Gastroesophageal sphincter (tissue), 4 donors: ENCODE measurements around the gene COA3. TPM values are rescaled to one million over a fixed set of nuclear protein-coding genes. Genes with fewer than 3 reads are reported as not detected.

Experiments used
- ATAC-seq: fragments of 150-250 bp; one replicate; pipeline ENCODE4 v1.9.1; 2016; ENCODE audit warnings: mild to moderate bottlenecking, moderate library complexity
- H3K27ac ChIP-seq, 4 donors: fragments of 200-600 bp; sonication (generic) in 3 of 4; 1 replicate in 3 of 4; 2 replicates in 1 of 4; pipeline ENCODE4 v1.5.1; 2016 to 2019
- H3K27me3 ChIP-seq: fragments of 200-600 bp; sonication (generic); one replicate; pipeline ENCODE4 v1.5.1; 2019
- H3K36me3 ChIP-seq, 2 donors: fragments of 200-600 bp; sonication (generic); one replicate each; pipeline ENCODE4 v1.5.1; 2019; ENCODE audit warnings: control low read depth in 1 of 2
- H3K4me1 ChIP-seq, 3 donors: fragments of 200-600 bp; sonication (generic); 1 replicate in 2 of 3; 2 replicates in 1 of 3; pipeline ENCODE4 v1.5.1; 2016 to 2019; ENCODE audit warnings: control low read depth in 2 of 3
- H3K4me3 ChIP-seq, 2 donors: fragments of 200-600 bp; sonication (generic); one replicate each; pipeline ENCODE4 v1.5.1; 2019; ENCODE audit warnings: mild to moderate bottlenecking in 1 of 2, moderate library complexity in 1 of 2
- H3K9me3 ChIP-seq, 3 donors: fragments of 200-600 bp; sonication (generic); one replicate each; pipeline ENCODE4 v1.5.1; 2017 to 2019; ENCODE audit warnings: control low read depth in 2 of 3
- CTCF ChIP-seq, 4 experiments: fragments of 200-600 bp in 2 of 4; fragments of 450-650 bp in 2 of 4; sonication (generic) in 1 of 4; IDR thresholded peaks; one replicate each; pipeline ENCODE4 v1.5.1; 2017 to 2019; ENCODE audit warnings: antibody characterized with exemption in 4 of 4, mild to moderate bottlenecking in 2 of 4, moderate library complexity in 2 of 4
- EP300 ChIP-seq: sonication (generic); formaldehyde crosslinking; IDR thresholded peaks from one replicate; pipeline ENCODE4 v1.6.1; 2017; ENCODE audit warnings: antibody characterized with exemption, mild to moderate bottlenecking
- POLR2A ChIP-seq, 2 donors: fragments of 450-650 bp; IDR thresholded peaks; one replicate each; pipeline ENCODE4 v1.6.1; 2017; ENCODE audit warnings: antibody characterized with exemption in 2 of 2, mild to moderate bottlenecking in 2 of 2, moderate library complexity in 1 of 2
- POLR2AphosphoS5 ChIP-seq: sonication (generic); formaldehyde crosslinking; IDR thresholded peaks from one replicate; pipeline ENCODE4 v1.6.1; 2017; ENCODE audit warnings: antibody characterized with exemption
- WGBS, 2 donors: methylation state at CpG; one replicate each; pipeline ENCODE4 v1.1.5; 2018; ENCODE audit warnings: low coverage in 1 of 2; 5-methylcytosine and 5-hydroxymethylcytosine counted together
- small RNA-seq, 4 donors: library from RNA; depleted of rRNA; stranded (forward); fragments of <200 nt; gene quantifications; one replicate each; pipeline ENCODE3, GENCODE V24; 2016
- total RNA-seq, 4 donors: library from RNA; depleted of rRNA; stranded (reverse); fragments of >200 nt; gene quantifications; one replicate each; pipeline ENCODE4 v1.1.0, GENCODE V29; 2016

COA3 gene
- total RNA-seq, 4 donors from 2014 or later, result 55.3 to 81.4 (median 66.8) TPM

DNA sequence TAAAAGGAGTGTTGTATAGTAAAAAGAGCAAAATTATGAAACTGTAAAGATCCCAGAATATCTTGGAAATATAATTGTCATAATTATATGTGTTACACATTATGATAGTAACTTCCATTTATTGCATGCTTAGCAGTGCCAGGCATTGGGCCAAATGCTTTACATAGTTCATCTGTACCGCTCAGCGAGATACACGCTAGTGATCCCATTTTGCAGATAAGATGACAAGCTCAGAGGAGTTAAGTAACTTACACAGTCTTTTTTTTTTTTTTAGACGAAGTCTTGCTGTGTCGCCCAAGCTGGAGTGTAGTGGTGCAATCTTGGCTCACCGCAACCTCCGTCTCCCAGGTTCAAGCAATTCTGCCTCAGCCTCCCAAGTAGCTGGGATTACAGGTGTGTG lies 46.9 kb downstream of the COA3 start:
- H3K27me3 ChIP-seq, result no peaks in the 10 kb centered on the region
- 42 to 44% methylated on average over 6 to 7 of the region's 7 CpGs for WGBS, 2 donors
- no peak for ATAC-seq
- H3K36me3 ChIP-seq, result no peaks in the 10 kb centered on the region
- no peak overlapping the region for H3K27ac ChIP-seq
- no peak overlapping the region for H3K4me3 ChIP-seq
- H3K4me1 ChIP-seq, result peaks cover 0 to 50% (median 27%) of the 10 kb centered on the region in 3 donors
- no peak for TF ChIP-seq EP300
- no peak for TF ChIP-seq POLR2A (IDR thresholded peaks at IDR 0.05)
- TF ChIP-seq CTCF (IDR thresholded peaks at IDR 0.05), result no peak
- TF ChIP-seq POLR2AphosphoS5, result no peak
- no peaks in the 10 kb centered on the region for H3K9me3 ChIP-seq

DNA sequence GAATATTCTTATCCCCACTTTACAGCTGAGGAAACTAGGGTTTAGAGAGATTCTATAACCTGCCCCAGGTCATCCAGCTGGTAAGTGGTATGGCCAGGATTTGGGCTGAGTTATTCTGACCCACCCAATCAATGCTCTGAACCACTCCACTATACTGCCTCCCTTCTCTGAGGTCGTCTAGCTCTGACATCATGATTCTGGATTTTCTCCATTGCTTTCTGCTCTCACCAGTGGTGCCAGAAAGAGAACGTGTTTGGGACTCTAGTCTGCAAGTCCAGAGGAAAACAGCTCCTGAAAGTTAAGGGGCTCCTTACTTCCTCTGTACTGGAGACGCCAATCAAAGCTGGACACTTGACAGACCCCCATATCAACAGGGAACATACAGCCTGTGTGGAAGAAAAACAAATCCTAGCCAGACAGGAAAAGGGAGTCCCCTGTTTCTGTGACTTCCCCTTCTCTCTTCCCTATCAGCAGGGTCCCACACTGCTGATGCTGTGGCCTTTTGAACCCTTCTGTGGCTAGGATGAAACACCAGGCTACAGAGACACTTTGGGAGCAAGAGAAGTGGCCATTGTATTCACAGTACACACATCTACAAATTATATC lies 47.7 kb downstream of the COA3 start:
- TF ChIP-seq EP300, result no peak
- no peak for TF ChIP-seq POLR2A (IDR thresholded peaks at IDR 0.05)
- TF ChIP-seq POLR2AphosphoS5, result no peak
- no peak for TF ChIP-seq CTCF (IDR thresholded peaks at IDR 0.05)
- no peak for ATAC-seq
- Histone ChIP-seq H3K36me3 (no peaks in the 10 kb centered on the region), H3K9me3 (no peaks in the 10 kb centered on the region), H3K27me3 (no peaks in the 10 kb centered on the region), H3K4me3 (no peak overlapping the region), H3K4me1 (peaks cover 0 to 50% (median 27%) of the 10 kb centered on the region in 3 donors), H3K27ac (peak overlapping the region in 3 of 4 donors; percentile 69 to 71 (median 69))
- 20 to 33% methylated on average over 2 to 3 of the region's 3 CpGs for WGBS, 2 donors

DNA sequence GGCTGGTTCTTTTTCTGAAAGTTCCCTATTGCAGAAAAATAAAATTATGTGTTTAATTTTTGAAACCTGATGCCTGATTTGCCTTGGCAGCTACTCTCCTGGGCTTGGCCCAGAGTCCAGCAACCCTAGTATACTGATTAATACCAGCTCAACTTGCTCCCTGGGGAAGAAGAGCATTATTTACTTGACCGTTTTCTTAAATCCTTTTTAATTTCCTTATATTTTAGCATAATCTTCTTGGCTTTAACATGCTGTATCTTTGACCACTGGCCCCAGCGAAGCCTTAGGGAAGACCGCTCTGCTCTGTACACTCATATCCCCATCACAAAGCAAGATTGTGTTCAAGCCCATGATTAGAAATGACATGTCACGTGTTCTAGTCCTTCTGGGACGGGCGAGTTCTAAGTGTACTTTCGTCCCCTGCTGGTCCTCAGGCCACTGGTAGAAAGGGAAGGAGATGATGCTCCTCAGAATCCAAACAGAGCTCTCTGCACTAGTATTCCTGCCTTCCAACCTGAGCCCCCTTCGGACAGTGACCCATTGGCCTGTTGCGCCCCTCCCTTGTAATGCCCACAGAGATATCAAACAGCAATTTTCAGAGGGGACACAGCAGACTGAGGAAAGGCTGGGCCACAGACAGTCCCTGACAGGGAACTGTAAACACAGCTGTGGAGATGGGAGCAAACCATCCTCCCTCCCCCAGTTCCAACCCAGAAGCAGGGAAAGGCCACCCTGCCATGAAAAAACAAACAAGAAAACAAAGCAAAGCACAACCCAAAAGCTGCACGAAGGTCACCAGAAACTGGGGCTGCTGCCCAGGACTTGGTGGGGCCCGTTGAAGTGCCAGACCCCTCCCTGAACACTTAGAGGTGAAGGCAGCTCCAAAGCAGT lies 49.4 kb downstream of the COA3 start:
- ATAC-seq, result no peak
- no peaks in the 10 kb centered on the region for H3K36me3 ChIP-seq
- 22 to 56% methylated on average over 2 to 7 of the region's 11 CpGs for WGBS, 2 donors
- TF ChIP-seq POLR2A (IDR thresholded peaks at IDR 0.05) (no peak), POLR2AphosphoS5 (no peak), CTCF (IDR thresholded peaks at IDR 0.05) (no peak), EP300 (no peak)
- H3K4me3 ChIP-seq, result no peak overlapping the region
- H3K27ac ChIP-seq, result peak overlapping the region in 3 of 4 donors; percentile 69 to 71 (median 69)
- no peaks in the 10 kb centered on the region for H3K27me3 ChIP-seq
- peaks cover 0 to 61% (median 27%) of the 10 kb centered on the region in 3 donors for H3K4me1 ChIP-seq
- H3K9me3 ChIP-seq, result no peaks in the 10 kb centered on the region

GRCh38 chr17:42748202-42748907 lies 50.1 kb downstream of the COA3 start:
- peaks cover 0 to 69% (median 35%) of the 10 kb centered on the region in 3 donors for H3K4me1 ChIP-seq
- H3K36me3 ChIP-seq, result no peaks in the 10 kb centered on the region
- WGBS, 2 donors, result 39 to 59% methylated on average over 5 of the region's 7 CpGs
- no peaks in the 10 kb centered on the region for H3K27me3 ChIP-seq
- peak overlapping the region in 3 of 4 donors; percentile 69 to 71 (median 69) for H3K27ac ChIP-seq
- peak; percentile 40 for ATAC-seq
- TF ChIP-seq EP300 (no peak), POLR2A (IDR thresholded peaks at IDR 0.05) (no peak), CTCF (IDR thresholded peaks at IDR 0.05) (no peak), POLR2AphosphoS5 (no peak)
- no peak overlapping the region for H3K4me3 ChIP-seq
- H3K9me3 ChIP-seq, result no peaks in the 10 kb centered on the region

Small RNA genes lying within 50 kb of the gene (small RNA-seq; reads per million reads assigned to genes)
- gene HMGN2P15, result 0 reads per million in 4 donors
- gene MIR6781, result 0 reads per million in 4 donors

Other genes starting within 250 kb of the COA3 start
- 1 to 10 TPM in 1 of 4 donors, under 1 TPM in 3; 0.39 to 1.4 (median 0.69) TPM for gene HSD17B1, start 245.8 kb downstream of the COA3 start, total RNA-seq
- gene COASY, start 236.6 kb downstream of the COA3 start, total RNA-seq, result 10 to 100 TPM; 16.8 to 25.8 (median 19.9) TPM
- gene MLX, start 231.6 kb downstream of the COA3 start, total RNA-seq, result 10 to 100 TPM; 24.4 to 33.9 (median 26.0) TPM
- gene PSMC3IP, start 221.0 kb downstream of the COA3 start, total RNA-seq, result 1 to 10 TPM; 4.0 to 6.8 (median 4.8) TPM
- 10 to 100 TPM; 50.6 to 65.8 (median 54.4) TPM for gene RETREG3, start 189.3 kb downstream of the COA3 start, total RNA-seq
- 10 to 100 TPM; 21.8 to 56.6 (median 40.6) TPM for gene TUBG1, start 189.0 kb downstream of the COA3 start, total RNA-seq
- gene TUBG2, start 139.4 kb downstream of the COA3 start, total RNA-seq, result 10 to 100 TPM; 19.7 to 57.3 (median 33.7) TPM
- gene PLEKHH3, start 121.7 kb downstream of the COA3 start, total RNA-seq, result 10 to 100 TPM; 13.7 to 40.8 (median 23.4) TPM
- 1 to 10 TPM; 1.0 to 4.6 (median 1.5) TPM for gene CCR10, start 116.9 kb downstream of the COA3 start, total RNA-seq
- 10 to 100 TPM in 1 of 4 donors, 1 to 10 TPM in 3; 1.7 to 14.5 (median 9.1) TPM for gene CNTNAP1, start 116.2 kb downstream of the COA3 start, total RNA-seq
- gene EZH1, start 53.7 kb downstream of the COA3 start, total RNA-seq, result 10 to 100 TPM; 57.2 to 90.4 (median 59.7) TPM
- 10 to 100 TPM in 3 of 4 donors, 1 to 10 TPM in 1; 4.0 to 27.4 (median 21.5) TPM for gene RAMP2, start 37.5 kb downstream of the COA3 start, total RNA-seq
- 10 to 100 TPM; 43.1 to 64.0 (median 44.8) TPM for gene VPS25, start 25.3 kb downstream of the COA3 start, total RNA-seq
- 1 to 10 TPM in 3 of 4 donors, under 1 TPM in 1; 0.78 to 6.7 (median 1.6) TPM for gene WNK4, start 18.1 kb downstream of the COA3 start, total RNA-seq
- gene CNTD1, start 157 bp upstream of the COA3 start, total RNA-seq, result under 1 TPM in 3 of 4 donors, not detected in 1; 0.20 to 0.93 (median 0.78) TPM
- 100 to 1,000 TPM; 143 to 185 (median 155) TPM for gene BECN1, start 25.6 kb upstream of the COA3 start, total RNA-seq
- 100 to 1,000 TPM in 1 of 4 donors, 10 to 100 TPM in 3; 60.7 to 109 (median 82.0) TPM for gene PSME3, start 34.7 kb upstream of the COA3 start, total RNA-seq
- gene AOC2, start 45.9 kb upstream of the COA3 start, total RNA-seq, result 1 to 10 TPM in 3 of 4 donors, under 1 TPM in 1; 0.81 to 1.7 (median 1.4) TPM
- gene AOC3, start 52.5 kb upstream of the COA3 start, total RNA-seq, result 100 to 1,000 TPM in 2 of 4 donors, 10 to 100 TPM in 2; 48.3 to 196 (median 108) TPM
- gene G6PC1, start 102.1 kb upstream of the COA3 start, total RNA-seq, result not detected
- gene AARSD1, start 165.8 kb upstream of the COA3 start, total RNA-seq, result 10 to 100 TPM; 10.9 to 39.5 (median 26.3) TPM
- 10 to 100 TPM in 2 of 4 donors, 1 to 10 TPM in 2; 5.5 to 19.6 (median 10.1) TPM for gene PTGES3L, start 181.4 kb upstream of the COA3 start, total RNA-seq
- gene RUNDC1, start 181.9 kb upstream of the COA3 start, total RNA-seq, result 10 to 100 TPM; 16.4 to 20.9 (median 19.4) TPM
- 1,000 to 10,000 TPM in 3 of 4 donors, 100 to 1,000 TPM in 1; 854 to 1,510 (median 1,196) TPM for gene RPL27, start 199.7 kb upstream of the COA3 start, total RNA-seq
- 10 to 100 TPM; 17.1 to 27.9 (median 22.9) TPM for gene IFI35, start 208.1 kb upstream of the COA3 start, total RNA-seq
- 100 to 1,000 TPM in 3 of 4 donors, 10 to 100 TPM in 1; 89.2 to 187 (median 139) TPM for gene VAT1, start 223.7 kb upstream of the COA3 start, total RNA-seq
- gene RND2, start 226.5 kb upstream of the COA3 start, total RNA-seq, result 1 to 10 TPM; 1.5 to 4.5 (median 2.5) TPM